ENCODE data around the gene MRPS17.

- TF ChIP-seq BCOR (IDR thresholded peaks at IDR 0.05) (no peak), CHD2 (IDR thresholded peaks at IDR 0.05; ENCODE audit: low read depth, low read length) (no peak), SRF (CRISPR knock-in tag; IDR thresholded peaks at IDR 0.05) (no peak), ZBTB8A (IDR thresholded peaks at IDR 0.05; ENCODE audit: partially characterized antibody) (no peak), YY1 (IDR thresholded peaks at IDR 0.05; ENCODE audit: borderline replicate concordance in 1 of 3, control insufficient read depth in 1 of 3, extremely low read depth in 1 of 3, insufficient read depth in 3 of 3, insufficient read length in 1 of 3, insufficient replicate concordance in 2 of 3, low read depth in 1 of 3, low read length in 2 of 3) (no peak), GABPA (tag; conservative IDR thresholded peaks at IDR 0.05; ENCODE audit: low read depth) (no peak), BCLAF1 (IDR thresholded peaks at IDR 0.05; ENCODE audit: borderline replicate concordance in 1 of 2, control insufficient read depth in 1 of 2, low read depth in 2 of 2, low read length in 1 of 2) (no peak), MXI1 (IDR thresholded peaks at IDR 0.05; ENCODE audit: low read depth, low read length) (no peak), FOXJ3 (CRISPR knock-in tag; IDR thresholded peaks at IDR 0.05) (no peak)
Observed at GRCh38 chr7:55966851-55967250, 15.2 kb downstream of the MRPS17 start.
